Measurements from ENCODE around the gene SMPD1. TPM values are rescaled to one million over a fixed set of nuclear protein-coding genes. Genes with fewer than 3 reads are reported as not detected.

SMPD1 gene
- total and polyA plus RNA-seq, 2 of the 8 experiments (the other 6 are each of a cell fraction or from before 2014, with no cell fraction given) = 1.9 to 2.4 TPM

DNA sequence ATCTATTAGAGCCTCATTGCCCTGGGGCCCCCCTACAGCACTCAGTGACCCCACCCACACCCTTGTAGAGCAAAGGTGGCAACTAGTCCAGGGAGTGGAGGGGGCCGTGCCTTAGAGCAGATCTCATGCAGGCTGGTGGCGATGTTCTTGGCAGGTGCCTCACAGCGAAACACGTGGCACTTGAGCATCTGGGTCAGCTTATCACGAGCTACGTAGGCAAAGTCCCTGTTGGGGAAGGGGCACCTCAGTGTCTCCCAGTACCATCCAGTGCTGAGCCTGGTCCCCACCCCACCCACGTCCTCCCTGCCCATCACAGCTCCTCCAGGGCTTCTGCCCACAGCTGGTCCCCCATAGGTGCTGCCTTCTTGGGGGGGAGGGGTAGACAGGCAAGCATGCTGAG, 11.2 kb downstream of the SMPD1 start (continued):
- TF ChIP-seq, protein P1, sequence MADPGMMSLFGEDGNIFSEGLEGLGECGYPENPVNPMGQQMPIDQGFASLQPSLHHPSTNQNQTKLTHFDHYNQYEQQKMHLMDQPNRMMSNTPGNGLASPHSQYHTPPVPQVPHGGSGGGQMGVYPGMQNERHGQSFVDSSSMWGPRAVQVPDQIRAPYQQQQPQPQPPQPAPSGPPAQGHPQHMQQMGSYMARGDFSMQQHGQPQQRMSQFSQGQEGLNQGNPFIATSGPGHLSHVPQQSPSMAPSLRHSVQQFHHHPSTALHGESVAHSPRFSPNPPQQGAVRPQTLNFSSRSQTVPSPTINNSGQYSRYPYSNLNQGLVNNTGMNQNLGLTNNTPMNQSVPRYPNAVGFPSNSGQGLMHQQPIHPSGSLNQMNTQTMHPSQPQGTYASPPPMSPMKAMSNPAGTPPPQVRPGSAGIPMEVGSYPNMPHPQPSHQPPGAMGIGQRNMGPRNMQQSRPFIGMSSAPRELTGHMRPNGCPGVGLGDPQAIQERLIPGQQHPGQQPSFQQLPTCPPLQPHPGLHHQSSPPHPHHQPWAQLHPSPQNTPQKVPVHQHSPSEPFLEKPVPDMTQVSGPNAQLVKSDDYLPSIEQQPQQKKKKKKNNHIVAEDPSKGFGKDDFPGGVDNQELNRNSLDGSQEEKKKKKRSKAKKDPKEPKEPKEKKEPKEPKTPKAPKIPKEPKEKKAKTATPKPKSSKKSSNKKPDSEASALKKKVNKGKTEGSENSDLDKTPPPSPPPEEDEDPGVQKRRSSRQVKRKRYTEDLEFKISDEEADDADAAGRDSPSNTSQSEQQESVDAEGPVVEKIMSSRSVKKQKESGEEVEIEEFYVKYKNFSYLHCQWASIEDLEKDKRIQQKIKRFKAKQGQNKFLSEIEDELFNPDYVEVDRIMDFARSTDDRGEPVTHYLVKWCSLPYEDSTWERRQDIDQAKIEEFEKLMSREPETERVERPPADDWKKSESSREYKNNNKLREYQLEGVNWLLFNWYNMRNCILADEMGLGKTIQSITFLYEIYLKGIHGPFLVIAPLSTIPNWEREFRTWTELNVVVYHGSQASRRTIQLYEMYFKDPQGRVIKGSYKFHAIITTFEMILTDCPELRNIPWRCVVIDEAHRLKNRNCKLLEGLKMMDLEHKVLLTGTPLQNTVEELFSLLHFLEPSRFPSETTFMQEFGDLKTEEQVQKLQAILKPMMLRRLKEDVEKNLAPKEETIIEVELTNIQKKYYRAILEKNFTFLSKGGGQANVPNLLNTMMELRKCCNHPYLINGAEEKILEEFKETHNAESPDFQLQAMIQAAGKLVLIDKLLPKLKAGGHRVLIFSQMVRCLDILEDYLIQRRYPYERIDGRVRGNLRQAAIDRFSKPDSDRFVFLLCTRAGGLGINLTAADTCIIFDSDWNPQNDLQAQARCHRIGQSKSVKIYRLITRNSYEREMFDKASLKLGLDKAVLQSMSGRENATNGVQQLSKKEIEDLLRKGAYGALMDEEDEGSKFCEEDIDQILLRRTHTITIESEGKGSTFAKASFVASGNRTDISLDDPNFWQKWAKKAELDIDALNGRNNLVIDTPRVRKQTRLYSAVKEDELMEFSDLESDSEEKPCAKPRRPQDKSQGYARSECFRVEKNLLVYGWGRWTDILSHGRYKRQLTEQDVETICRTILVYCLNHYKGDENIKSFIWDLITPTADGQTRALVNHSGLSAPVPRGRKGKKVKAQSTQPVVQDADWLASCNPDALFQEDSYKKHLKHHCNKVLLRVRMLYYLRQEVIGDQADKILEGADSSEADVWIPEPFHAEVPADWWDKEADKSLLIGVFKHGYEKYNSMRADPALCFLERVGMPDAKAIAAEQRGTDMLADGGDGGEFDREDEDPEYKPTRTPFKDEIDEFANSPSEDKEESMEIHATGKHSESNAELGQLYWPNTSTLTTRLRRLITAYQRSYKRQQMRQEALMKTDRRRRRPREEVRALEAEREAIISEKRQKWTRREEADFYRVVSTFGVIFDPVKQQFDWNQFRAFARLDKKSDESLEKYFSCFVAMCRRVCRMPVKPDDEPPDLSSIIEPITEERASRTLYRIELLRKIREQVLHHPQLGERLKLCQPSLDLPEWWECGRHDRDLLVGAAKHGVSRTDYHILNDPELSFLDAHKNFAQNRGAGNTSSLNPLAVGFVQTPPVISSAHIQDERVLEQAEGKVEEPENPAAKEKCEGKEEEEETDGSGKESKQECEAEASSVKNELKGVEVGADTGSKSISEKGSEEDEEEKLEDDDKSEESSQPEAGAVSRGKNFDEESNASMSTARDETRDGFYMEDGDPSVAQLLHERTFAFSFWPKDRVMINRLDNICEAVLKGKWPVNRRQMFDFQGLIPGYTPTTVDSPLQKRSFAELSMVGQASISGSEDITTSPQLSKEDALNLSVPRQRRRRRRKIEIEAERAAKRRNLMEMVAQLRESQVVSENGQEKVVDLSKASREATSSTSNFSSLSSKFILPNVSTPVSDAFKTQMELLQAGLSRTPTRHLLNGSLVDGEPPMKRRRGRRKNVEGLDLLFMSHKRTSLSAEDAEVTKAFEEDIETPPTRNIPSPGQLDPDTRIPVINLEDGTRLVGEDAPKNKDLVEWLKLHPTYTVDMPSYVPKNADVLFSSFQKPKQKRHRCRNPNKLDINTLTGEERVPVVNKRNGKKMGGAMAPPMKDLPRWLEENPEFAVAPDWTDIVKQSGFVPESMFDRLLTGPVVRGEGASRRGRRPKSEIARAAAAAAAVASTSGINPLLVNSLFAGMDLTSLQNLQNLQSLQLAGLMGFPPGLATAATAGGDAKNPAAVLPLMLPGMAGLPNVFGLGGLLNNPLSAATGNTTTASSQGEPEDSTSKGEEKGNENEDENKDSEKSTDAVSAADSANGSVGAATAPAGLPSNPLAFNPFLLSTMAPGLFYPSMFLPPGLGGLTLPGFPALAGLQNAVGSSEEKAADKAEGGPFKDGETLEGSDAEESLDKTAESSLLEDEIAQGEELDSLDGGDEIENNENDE (IDR thresholded peaks at IDR 0.05; ENCODE audit: insufficient replicate concordance, low read length) = no peak
- TF ChIP-seq SUZ12 (IDR thresholded peaks at IDR 0.05; ENCODE audit: low read length) (no peak), TEAD4 (IDR thresholded peaks at IDR 0.05; ENCODE audit: low read depth, low read length) (no peak), ZNF274 (IDR thresholded peaks at IDR 0.05; ENCODE audit: borderline replicate concordance, extremely low read depth, low read length) (no peak), SIN3A (conservative IDR thresholded peaks at IDR 0.05 in 1 of 2, IDR thresholded peaks at IDR 0.05 in 1 of 2; ENCODE audit: low read depth in 1 of 2, low read length in 2 of 2) (no peak), EZH2 (IDR thresholded peaks at IDR 0.05; ENCODE audit: low read depth, low read length, severe bottlenecking) (no peak), CBX8 (IDR thresholded peaks at IDR 0.05; ENCODE audit: borderline replicate concordance, low read depth, low read length) (no peak), RAD21 (IDR thresholded peaks at IDR 0.05 in 1 of 2, conservative IDR thresholded peaks at IDR 0.05 in 1 of 2; ENCODE audit: low read depth in 2 of 2, low read length in 2 of 2) (no peak), SIX5 (IDR thresholded peaks at IDR 0.05; ENCODE audit: low read depth, low read length) (no peak), FOSL1 (IDR thresholded peaks at IDR 0.05; ENCODE audit: insufficient read depth, low read depth, low read length) (no peak), BCL11A (IDR thresholded peaks at IDR 0.05; ENCODE audit: low read depth in 2 of 2, low read length in 2 of 2) (no peak)
